GM23338 (cell line): Measurements from ENCODE around the gene FGF22.

ENCODE experiments used
- CREB1 ChIP-seq: fragments of 250-450 bp; sonication (Bioruptor Pico); IDR thresholded peaks from 2 replicates; pipeline ENCODE4 v1.5.0; 2020; ENCODE audit warnings: low read depth, mild to moderate bottlenecking, moderate library complexity
- EZH2 ChIP-seq: fragments of 200-600 bp; sonication (generic); IDR thresholded peaks from one replicate; pipeline ENCODE4 v1.8.0; 2017; ENCODE audit warnings: antibody characterized with exemption, mild to moderate bottlenecking, low read depth; ENCODE audit not compliant: unreplicated experiment
- POLR2AphosphoS5 ChIP-seq: IDR thresholded peaks from 2 replicates; pipeline ENCODE4 v1.6.1; 2016; ENCODE audit warnings: antibody characterized with exemption, low read depth
- TF ChIP-seq, protein P1 (sequence below), 2 experiments: fragments of 200-600 bp in 1 of 2; sonication (generic) in 1 of 2; conservative IDR thresholded peaks; 2 replicates each; pipeline versions ENCODE4 v1.5.1 to v1.6.1; 2016 to 2017; ENCODE audit warnings: antibody characterized with exemption in 2 of 2, low read depth in 2 of 2, mild to moderate bottlenecking in 2 of 2, moderate library complexity in 1 of 2
- TF ChIP-seq, protein P2 (sequence below): IDR thresholded peaks from one replicate; pipeline ENCODE4 v1.6.1; 2018; ENCODE audit warnings: antibody characterized with exemption; ENCODE audit not compliant: unreplicated experiment
- TF ChIP-seq, protein P3 (sequence below): fragments of 250-450 bp; sonication (Bioruptor Pico); IDR thresholded peaks from 2 replicates; pipeline ENCODE4 v1.5.0; 2020; ENCODE audit warnings: mild to moderate bottlenecking, moderate library complexity
- TF ChIP-seq, protein P4 (sequence below): IDR thresholded peaks from 2 replicates; pipeline ENCODE4 v1.6.1; 2016; ENCODE audit warnings: antibody characterized with exemption

DNA sequence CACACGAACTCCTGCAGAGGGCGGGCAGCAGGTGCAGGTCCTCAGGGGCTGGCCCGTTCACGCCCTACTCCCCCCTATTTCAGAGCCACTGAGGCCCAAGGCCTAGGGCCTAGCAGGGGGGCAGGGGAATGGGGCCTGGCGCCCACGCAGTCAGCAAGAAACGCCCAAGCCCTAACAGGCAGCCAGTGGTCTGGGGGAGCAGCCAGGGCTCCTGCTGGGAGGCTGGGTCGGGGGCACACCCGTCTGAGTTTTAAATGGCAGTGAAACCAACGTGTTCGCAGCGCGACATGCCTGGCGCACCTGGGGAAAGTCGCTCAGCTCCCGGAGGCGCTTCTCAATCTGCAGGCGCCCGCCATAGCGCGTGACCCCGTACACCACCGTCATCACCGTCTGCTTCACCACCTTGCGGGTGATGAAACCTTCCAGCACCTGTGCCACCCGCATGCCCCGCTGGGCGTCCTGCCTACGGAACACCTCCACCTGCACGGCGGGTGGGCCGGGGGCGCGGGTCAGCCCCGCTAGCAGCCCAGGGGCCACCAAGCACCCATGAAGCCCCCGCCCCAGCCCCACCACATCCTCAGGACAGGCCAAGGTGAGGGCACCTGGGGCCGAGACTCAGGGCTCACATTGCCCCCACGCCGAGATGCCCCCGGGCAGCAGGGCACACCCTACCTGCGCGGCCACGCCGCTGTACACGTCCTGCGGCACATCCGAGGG lies 20.2 kb upstream of the FGF22 start:
- TF ChIP-seq, protein P1, sequence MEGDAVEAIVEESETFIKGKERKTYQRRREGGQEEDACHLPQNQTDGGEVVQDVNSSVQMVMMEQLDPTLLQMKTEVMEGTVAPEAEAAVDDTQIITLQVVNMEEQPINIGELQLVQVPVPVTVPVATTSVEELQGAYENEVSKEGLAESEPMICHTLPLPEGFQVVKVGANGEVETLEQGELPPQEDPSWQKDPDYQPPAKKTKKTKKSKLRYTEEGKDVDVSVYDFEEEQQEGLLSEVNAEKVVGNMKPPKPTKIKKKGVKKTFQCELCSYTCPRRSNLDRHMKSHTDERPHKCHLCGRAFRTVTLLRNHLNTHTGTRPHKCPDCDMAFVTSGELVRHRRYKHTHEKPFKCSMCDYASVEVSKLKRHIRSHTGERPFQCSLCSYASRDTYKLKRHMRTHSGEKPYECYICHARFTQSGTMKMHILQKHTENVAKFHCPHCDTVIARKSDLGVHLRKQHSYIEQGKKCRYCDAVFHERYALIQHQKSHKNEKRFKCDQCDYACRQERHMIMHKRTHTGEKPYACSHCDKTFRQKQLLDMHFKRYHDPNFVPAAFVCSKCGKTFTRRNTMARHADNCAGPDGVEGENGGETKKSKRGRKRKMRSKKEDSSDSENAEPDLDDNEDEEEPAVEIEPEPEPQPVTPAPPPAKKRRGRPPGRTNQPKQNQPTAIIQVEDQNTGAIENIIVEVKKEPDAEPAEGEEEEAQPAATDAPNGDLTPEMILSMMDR (conservative IDR thresholded peaks at IDR 0.05; ENCODE audit: low read depth in 2 of 2): no peak
- TF ChIP-seq POLR2AphosphoS5 (no peak), EZH2 (no peak), CREB1 (CRISPR knock-in tag) (no peak)
- TF ChIP-seq, protein P2, sequence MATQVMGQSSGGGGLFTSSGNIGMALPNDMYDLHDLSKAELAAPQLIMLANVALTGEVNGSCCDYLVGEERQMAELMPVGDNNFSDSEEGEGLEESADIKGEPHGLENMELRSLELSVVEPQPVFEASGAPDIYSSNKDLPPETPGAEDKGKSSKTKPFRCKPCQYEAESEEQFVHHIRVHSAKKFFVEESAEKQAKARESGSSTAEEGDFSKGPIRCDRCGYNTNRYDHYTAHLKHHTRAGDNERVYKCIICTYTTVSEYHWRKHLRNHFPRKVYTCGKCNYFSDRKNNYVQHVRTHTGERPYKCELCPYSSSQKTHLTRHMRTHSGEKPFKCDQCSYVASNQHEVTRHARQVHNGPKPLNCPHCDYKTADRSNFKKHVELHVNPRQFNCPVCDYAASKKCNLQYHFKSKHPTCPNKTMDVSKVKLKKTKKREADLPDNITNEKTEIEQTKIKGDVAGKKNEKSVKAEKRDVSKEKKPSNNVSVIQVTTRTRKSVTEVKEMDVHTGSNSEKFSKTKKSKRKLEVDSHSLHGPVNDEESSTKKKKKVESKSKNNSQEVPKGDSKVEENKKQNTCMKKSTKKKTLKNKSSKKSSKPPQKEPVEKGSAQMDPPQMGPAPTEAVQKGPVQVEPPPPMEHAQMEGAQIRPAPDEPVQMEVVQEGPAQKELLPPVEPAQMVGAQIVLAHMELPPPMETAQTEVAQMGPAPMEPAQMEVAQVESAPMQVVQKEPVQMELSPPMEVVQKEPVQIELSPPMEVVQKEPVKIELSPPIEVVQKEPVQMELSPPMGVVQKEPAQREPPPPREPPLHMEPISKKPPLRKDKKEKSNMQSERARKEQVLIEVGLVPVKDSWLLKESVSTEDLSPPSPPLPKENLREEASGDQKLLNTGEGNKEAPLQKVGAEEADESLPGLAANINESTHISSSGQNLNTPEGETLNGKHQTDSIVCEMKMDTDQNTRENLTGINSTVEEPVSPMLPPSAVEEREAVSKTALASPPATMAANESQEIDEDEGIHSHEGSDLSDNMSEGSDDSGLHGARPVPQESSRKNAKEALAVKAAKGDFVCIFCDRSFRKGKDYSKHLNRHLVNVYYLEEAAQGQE: no peak
- TF ChIP-seq, protein P3, sequence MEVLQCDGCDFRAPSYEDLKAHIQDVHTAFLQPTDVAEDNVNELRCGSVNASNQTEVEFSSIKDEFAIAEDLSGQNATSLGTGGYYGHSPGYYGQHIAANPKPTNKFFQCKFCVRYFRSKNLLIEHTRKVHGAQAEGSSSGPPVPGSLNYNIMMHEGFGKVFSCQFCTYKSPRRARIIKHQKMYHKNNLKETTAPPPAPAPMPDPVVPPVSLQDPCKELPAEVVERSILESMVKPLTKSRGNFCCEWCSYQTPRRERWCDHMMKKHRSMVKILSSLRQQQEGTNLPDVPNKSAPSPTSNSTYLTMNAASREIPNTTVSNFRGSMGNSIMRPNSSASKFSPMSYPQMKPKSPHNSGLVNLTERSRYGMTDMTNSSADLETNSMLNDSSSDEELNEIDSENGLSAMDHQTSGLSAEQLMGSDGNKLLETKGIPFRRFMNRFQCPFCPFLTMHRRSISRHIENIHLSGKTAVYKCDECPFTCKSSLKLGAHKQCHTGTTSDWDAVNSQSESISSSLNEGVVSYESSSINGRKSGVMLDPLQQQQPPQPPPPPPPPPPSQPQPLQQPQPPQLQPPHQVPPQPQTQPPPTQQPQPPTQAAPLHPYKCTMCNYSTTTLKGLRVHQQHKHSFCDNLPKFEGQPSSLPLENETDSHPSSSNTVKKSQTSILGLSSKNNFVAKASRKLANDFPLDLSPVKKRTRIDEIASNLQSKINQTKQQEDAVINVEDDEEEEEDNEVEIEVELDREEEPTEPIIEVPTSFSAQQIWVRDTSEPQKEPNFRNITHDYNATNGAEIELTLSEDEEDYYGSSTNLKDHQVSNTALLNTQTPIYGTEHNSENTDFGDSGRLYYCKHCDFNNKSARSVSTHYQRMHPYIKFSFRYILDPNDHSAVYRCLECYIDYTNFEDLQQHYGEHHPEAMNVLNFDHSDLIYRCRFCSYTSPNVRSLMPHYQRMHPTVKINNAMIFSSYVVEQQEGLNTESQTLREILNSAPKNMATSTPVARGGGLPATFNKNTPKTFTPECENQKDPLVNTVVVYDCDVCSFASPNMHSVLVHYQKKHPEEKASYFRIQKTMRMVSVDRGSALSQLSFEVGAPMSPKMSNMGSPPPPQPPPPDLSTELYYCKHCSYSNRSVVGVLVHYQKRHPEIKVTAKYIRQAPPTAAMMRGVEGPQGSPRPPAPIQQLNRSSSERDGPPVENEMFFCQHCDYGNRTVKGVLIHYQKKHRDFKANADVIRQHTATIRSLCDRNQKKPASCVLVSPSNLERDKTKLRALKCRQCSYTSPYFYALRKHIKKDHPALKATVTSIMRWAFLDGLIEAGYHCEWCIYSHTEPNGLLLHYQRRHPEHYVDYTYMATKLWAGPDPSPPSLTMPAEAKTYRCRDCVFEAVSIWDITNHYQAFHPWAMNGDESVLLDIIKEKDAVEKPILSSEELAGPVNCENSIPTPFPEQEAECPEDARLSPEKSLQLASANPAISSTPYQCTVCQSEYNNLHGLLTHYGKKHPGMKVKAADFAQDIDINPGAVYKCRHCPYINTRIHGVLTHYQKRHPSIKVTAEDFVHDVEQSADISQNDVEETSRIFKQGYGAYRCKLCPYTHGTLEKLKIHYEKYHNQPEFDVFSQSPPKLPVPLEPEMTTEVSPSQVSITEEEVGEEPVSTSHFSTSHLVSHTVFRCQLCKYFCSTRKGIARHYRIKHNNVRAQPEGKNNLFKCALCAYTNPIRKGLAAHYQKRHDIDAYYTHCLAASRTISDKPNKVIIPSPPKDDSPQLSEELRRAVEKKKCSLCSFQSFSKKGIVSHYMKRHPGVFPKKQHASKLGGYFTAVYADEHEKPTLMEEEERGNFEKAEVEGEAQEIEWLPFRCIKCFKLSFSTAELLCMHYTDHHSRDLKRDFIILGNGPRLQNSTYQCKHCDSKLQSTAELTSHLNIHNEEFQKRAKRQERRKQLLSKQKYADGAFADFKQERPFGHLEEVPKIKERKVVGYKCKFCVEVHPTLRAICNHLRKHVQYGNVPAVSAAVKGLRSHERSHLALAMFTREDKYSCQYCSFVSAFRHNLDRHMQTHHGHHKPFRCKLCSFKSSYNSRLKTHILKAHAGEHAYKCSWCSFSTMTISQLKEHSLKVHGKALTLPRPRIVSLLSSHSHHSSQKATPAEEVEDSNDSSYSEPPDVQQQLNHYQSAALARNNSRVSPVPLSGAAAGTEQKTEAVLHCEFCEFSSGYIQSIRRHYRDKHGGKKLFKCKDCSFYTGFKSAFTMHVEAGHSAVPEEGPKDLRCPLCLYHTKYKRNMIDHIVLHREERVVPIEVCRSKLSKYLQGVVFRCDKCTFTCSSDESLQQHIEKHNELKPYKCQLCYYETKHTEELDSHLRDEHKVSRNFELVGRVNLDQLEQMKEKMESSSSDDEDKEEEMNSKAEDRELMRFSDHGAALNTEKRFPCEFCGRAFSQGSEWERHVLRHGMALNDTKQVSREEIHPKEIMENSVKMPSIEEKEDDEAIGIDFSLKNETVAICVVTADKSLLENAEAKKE (CRISPR knock-in tag): no peak
- TF ChIP-seq, protein P4, sequence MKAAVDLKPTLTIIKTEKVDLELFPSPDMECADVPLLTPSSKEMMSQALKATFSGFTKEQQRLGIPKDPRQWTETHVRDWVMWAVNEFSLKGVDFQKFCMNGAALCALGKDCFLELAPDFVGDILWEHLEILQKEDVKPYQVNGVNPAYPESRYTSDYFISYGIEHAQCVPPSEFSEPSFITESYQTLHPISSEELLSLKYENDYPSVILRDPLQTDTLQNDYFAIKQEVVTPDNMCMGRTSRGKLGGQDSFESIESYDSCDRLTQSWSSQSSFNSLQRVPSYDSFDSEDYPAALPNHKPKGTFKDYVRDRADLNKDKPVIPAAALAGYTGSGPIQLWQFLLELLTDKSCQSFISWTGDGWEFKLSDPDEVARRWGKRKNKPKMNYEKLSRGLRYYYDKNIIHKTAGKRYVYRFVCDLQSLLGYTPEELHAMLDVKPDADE: no peak
